Activated T-cell treated with anti-CD3 and anti-CD28 coated beads, Interleukin-2, amount 50 U/mL, for 72 hours (primary cell): ENCODE measurements around the gene ZNF169. TPM values are rescaled to one million over a fixed set of nuclear protein-coding genes. Genes with fewer than 3 reads are reported as not detected.
"Not testable (repeated sequence)": the region's sequence is repeated elsewhere in the genome, so short reads cannot be mapped to it uniquely, and the experiment has no call there.

ENCODE experiments used
- ATAC-seq, 2 donors: fragments of 150-1000 bp; cut with Tn5 transposase; replicated peaks in 1 of 2; 2 replicates each; pipeline ENCODE4 v1.10.0; 2021; ENCODE audit warnings: moderate library complexity in 2 of 2, mild to moderate bottlenecking in 1 of 2
- DNase-seq, 2 donors: peaks; one replicate each; pipeline ENCODE4 v3.0.0; 2021 to 2022; ENCODE audit warnings: mixed read lengths in 1 of 2
- H3K27ac Mint-ChIP-seq: one replicate; pipeline ENCODE4 v1.8.0; 2022; ENCODE audit warnings: mild to moderate bottlenecking, moderate library complexity, mixed read lengths
- H3K27me3 Mint-ChIP-seq: one replicate; pipeline ENCODE4 v1.8.0; 2022; ENCODE audit warnings: low read depth, mixed read lengths
- H3K36me3 Mint-ChIP-seq, 2 donors: one replicate each; pipeline ENCODE4 v1.8.0; 2022; ENCODE audit warnings: mixed read lengths in 2 of 2, mild to moderate bottlenecking in 1 of 2; ENCODE audit not compliant: insufficient read depth in 2 of 2
- H3K4me1 Mint-ChIP-seq: one replicate; pipeline ENCODE4 v1.8.0; 2022; ENCODE audit warnings: low read depth, mixed read lengths
- H3K4me3 Mint-ChIP-seq, 2 donors: one replicate each; pipeline ENCODE4 v1.8.0; 2022; ENCODE audit warnings: mild to moderate bottlenecking in 2 of 2, mixed read lengths in 2 of 2, moderate library complexity in 2 of 2
- H3K9me3 Mint-ChIP-seq, 2 donors: one replicate each; pipeline ENCODE4 v1.8.0; 2022; ENCODE audit warnings: mixed read lengths in 2 of 2
- total RNA-seq, 2 donors: library from RNA; stranded (reverse); gene quantifications; one replicate each; pipeline ENCODE4 v1.2.3, GENCODE V29; 2022

The ZNF169 gene
- total RNA-seq, 2 donors from 2014 or later = 5.0 to 6.4 TPM

- DNase-seq = no peak
- Mint-ChIP-seq H3K36me3 (peaks cover 0 to 6% of the 10 kb centered on the region in 2 donors), H3K27ac (no peak overlapping the region), H3K9me3 (no peaks in the 10 kb centered on the region), H3K4me3 (no peak overlapping the region), H3K27me3 (no peaks in the 10 kb centered on the region), H3K4me1 (peaks cover 10% of the 10 kb centered on the region)
- ATAC-seq = no peak
These were observed 42.5 kb downstream of the ZNF169 start for GRCh38 chr9:94301583-94301982.

- H3K27ac Mint-ChIP-seq = no peak overlapping the region
- peaks cover 10% of the 10 kb centered on the region for H3K4me1 Mint-ChIP-seq
- no peak overlapping the region for H3K4me3 Mint-ChIP-seq
- DNase-seq (no peak), ATAC-seq (no peak)
- H3K36me3 Mint-ChIP-seq = peaks cover 0 to 5% of the 10 kb centered on the region in 2 donors
- no peaks in the 10 kb centered on the region for H3K9me3 Mint-ChIP-seq
- no peaks in the 10 kb centered on the region for H3K27me3 Mint-ChIP-seq
These were observed 43.3 kb downstream of the ZNF169 start for GRCh38 chr9:94302426-94302825.

- Mint-ChIP-seq H3K27ac (no peak overlapping the region), H3K4me3 (no peak overlapping the region), H3K9me3 (no peaks in the 10 kb centered on the region), H3K27me3 (no peaks in the 10 kb centered on the region), H3K36me3 (peaks cover 0 to 5% of the 10 kb centered on the region in 2 donors), H3K4me1 (peaks cover 10% of the 10 kb centered on the region)
- DNase-seq (no peak), ATAC-seq (no peak)
These were observed 44.2 kb downstream of the ZNF169 start for GRCh38 chr9:94303321-94303720.

GRCh38 chr9:94315034-94315984 is 56.2 kb downstream of the ZNF169 start:
- not testable (repeated sequence) for H3K4me3 Mint-ChIP-seq, DNase-seq, H3K27me3 Mint-ChIP-seq, H3K4me1 Mint-ChIP-seq, H3K36me3 Mint-ChIP-seq, H3K9me3 Mint-ChIP-seq, H3K27ac Mint-ChIP-seq
- ATAC-seq = peak in 1 of 2 donors; percentile 51

- H3K27me3 Mint-ChIP-seq, H3K9me3 Mint-ChIP-seq, H3K36me3 Mint-ChIP-seq, H3K4me3 Mint-ChIP-seq, ATAC-seq, DNase-seq, H3K27ac Mint-ChIP-seq, H3K4me1 Mint-ChIP-seq: not testable (repeated sequence)
These were observed 57.1 kb downstream of the ZNF169 start for GRCh38 chr9:94316236-94316635.

- H3K36me3 Mint-ChIP-seq, DNase-seq, H3K4me3 Mint-ChIP-seq, H3K27ac Mint-ChIP-seq, H3K4me1 Mint-ChIP-seq, H3K9me3 Mint-ChIP-seq, ATAC-seq, H3K27me3 Mint-ChIP-seq: not testable (repeated sequence)
These were observed 59.0 kb downstream of the ZNF169 start for GRCh38 chr9:94317949-94318657.

GRCh38 chr9:94322342-94322940 is 63.3 kb downstream of the ZNF169 start:
- H3K27me3 Mint-ChIP-seq, H3K4me1 Mint-ChIP-seq, H3K4me3 Mint-ChIP-seq, DNase-seq, ATAC-seq, H3K9me3 Mint-ChIP-seq, H3K36me3 Mint-ChIP-seq, H3K27ac Mint-ChIP-seq: not testable (repeated sequence)

GRCh38 chr9:94323153-94323798 is 64.2 kb downstream of the ZNF169 start:
- not testable (repeated sequence) for H3K27me3 Mint-ChIP-seq, ATAC-seq, H3K9me3 Mint-ChIP-seq, H3K36me3 Mint-ChIP-seq, H3K4me1 Mint-ChIP-seq, H3K4me3 Mint-ChIP-seq, H3K27ac Mint-ChIP-seq, DNase-seq

- DNase-seq, H3K4me1 Mint-ChIP-seq, H3K36me3 Mint-ChIP-seq, H3K27ac Mint-ChIP-seq, H3K4me3 Mint-ChIP-seq, H3K9me3 Mint-ChIP-seq, ATAC-seq, H3K27me3 Mint-ChIP-seq: not testable (repeated sequence)
These were observed 66.5 kb downstream of the ZNF169 start for GRCh38 chr9:94325583-94325982.

GRCh38 chr9:94328544-94328943 is 69.4 kb downstream of the ZNF169 start, which contains the start of gene NUTM2F:
Gene NUTM2F, minus strand, starts transcription at chr9:94328644. Its CDS starts 21 bp downstream, at chr9:94328623.
- not testable (repeated sequence) for DNase-seq, H3K9me3 Mint-ChIP-seq, H3K36me3 Mint-ChIP-seq, ATAC-seq, H3K27me3 Mint-ChIP-seq, H3K27ac Mint-ChIP-seq, H3K4me1 Mint-ChIP-seq, H3K4me3 Mint-ChIP-seq

GRCh38 chr9:94336445-94336844 is 77.3 kb downstream of the ZNF169 start:
- not testable (repeated sequence) for H3K4me1 Mint-ChIP-seq, H3K27me3 Mint-ChIP-seq, H3K27ac Mint-ChIP-seq, H3K9me3 Mint-ChIP-seq, H3K36me3 Mint-ChIP-seq, DNase-seq, ATAC-seq, H3K4me3 Mint-ChIP-seq

GRCh38 chr9:94338723-94339122 is 79.6 kb downstream of the ZNF169 start:
- not testable (repeated sequence) for H3K4me1 Mint-ChIP-seq, DNase-seq, H3K4me3 Mint-ChIP-seq, H3K9me3 Mint-ChIP-seq, H3K27ac Mint-ChIP-seq, H3K36me3 Mint-ChIP-seq, H3K27me3 Mint-ChIP-seq, ATAC-seq

- not testable (repeated sequence) for DNase-seq, H3K4me3 Mint-ChIP-seq, H3K36me3 Mint-ChIP-seq, H3K27me3 Mint-ChIP-seq, H3K9me3 Mint-ChIP-seq, H3K27ac Mint-ChIP-seq, H3K4me1 Mint-ChIP-seq, ATAC-seq
These were observed 80.6 kb downstream of the ZNF169 start for GRCh38 chr9:94339657-94340056.
